Astrocyte (in vitro differentiated cells and primary cell): ENCODE measurements around the gene HOXC9. TPM values are rescaled to one million over a fixed set of nuclear protein-coding genes. Genes with fewer than 3 reads are reported as not detected.
A peak's percentile ranks its signal among the peaks of the same experiment; 100 is the strongest.

ENCODE experiments used
- DNase-seq: peaks from one replicate; pipeline ENCODE4 v3.0.0-alpha.2; 2010; ENCODE audit warnings: low read depth
- FAIRE-seq: peaks from 2 replicates; lab custom pipeline; 2011; peaks lifted over from hg19 to GRCh38; lab: Jason Lieb, UNC
- H2AFZ ChIP-seq: 2 replicates; pipeline ENCODE4 v1.6.0; 2012; ENCODE audit warnings: low read depth, low read length, inconsistent platforms
- H3K27ac ChIP-seq: 2 replicates; pipeline ENCODE4 v1.5.1; 2011; ENCODE audit warnings: low read depth, low read length, inconsistent platforms
- H3K27me3 ChIP-seq: 2 replicates; pipeline ENCODE4 v1.6.0; 2011; ENCODE audit warnings: low read length, inconsistent platforms; ENCODE audit not compliant: insufficient read depth
- H3K36me3 ChIP-seq: 2 replicates; pipeline ENCODE4 v1.5.1; 2011; ENCODE audit warnings: low read length, inconsistent platforms; ENCODE audit not compliant: insufficient read depth
- H3K4me1 ChIP-seq: 2 replicates; pipeline ENCODE4 v1.5.1; 2011; ENCODE audit warnings: low read length, inconsistent platforms; ENCODE audit not compliant: insufficient read depth
- H3K4me2 ChIP-seq: 2 replicates; pipeline ENCODE4 v1.6.0; 2012; ENCODE audit warnings: low read length, inconsistent platforms
- H3K4me3 ChIP-seq: 2 replicates; pipeline ENCODE4 v1.5.1; 2011; ENCODE audit warnings: low read depth, mild to moderate bottlenecking, low read length, inconsistent platforms; ENCODE audit not compliant: insufficient read depth
- H3K79me2 ChIP-seq: 2 replicates; pipeline ENCODE4 v1.6.0; 2012; ENCODE audit warnings: mild to moderate bottlenecking, low read length, inconsistent platforms; ENCODE audit not compliant: insufficient read depth
- H3K9ac ChIP-seq: 2 replicates; pipeline ENCODE4 v1.6.0; 2012; ENCODE audit warnings: mild to moderate bottlenecking, low read length, inconsistent platforms
- H3K9me3 ChIP-seq: 2 replicates; pipeline ENCODE4 v1.5.1; 2012; ENCODE audit warnings: low read depth, mild to moderate bottlenecking, low read length, inconsistent platforms; ENCODE audit not compliant: insufficient read depth
- H4K20me1 ChIP-seq: 2 replicates; pipeline ENCODE4 v1.6.0; 2012; ENCODE audit warnings: low read length, inconsistent platforms; ENCODE audit not compliant: insufficient read depth
- H3K27ac Mint-ChIP-seq: one replicate; pipeline ENCODE4 v1.8.0; 2021; ENCODE audit warnings: mild to moderate bottlenecking, mixed read lengths; ENCODE audit not compliant: unreplicated experiment
- H3K27me3 Mint-ChIP-seq: one replicate; pipeline ENCODE4 v1.8.0; 2021; ENCODE audit warnings: low read depth, mixed read lengths; ENCODE audit not compliant: unreplicated experiment
- H3K36me3 Mint-ChIP-seq: one replicate; pipeline ENCODE4 v1.8.0; 2021; ENCODE audit warnings: low read depth, mixed read lengths; ENCODE audit not compliant: unreplicated experiment
- H3K4me1 Mint-ChIP-seq: one replicate; pipeline ENCODE4 v1.8.0; 2021; ENCODE audit warnings: low read depth, mixed read lengths; ENCODE audit not compliant: unreplicated experiment
- H3K4me3 Mint-ChIP-seq: one replicate; pipeline ENCODE4 v1.8.0; 2021; ENCODE audit warnings: mild to moderate bottlenecking, moderate library complexity, mixed read lengths; ENCODE audit not compliant: unreplicated experiment
- H3K9me3 Mint-ChIP-seq: one replicate; pipeline ENCODE4 v1.8.0; 2021; ENCODE audit warnings: mild to moderate bottlenecking, mixed read lengths; ENCODE audit not compliant: unreplicated experiment
- CTCF ChIP-seq: IDR thresholded peaks from 2 replicates; pipeline ENCODE4 v1.5.1; 2011; ENCODE audit warnings: low read depth, mild to moderate bottlenecking, inconsistent platforms, low read length, moderate library complexity; ENCODE audit not compliant: insufficient read depth
- EZH2 ChIP-seq: IDR thresholded peaks from 2 replicates; pipeline ENCODE4 v1.6.1; 2012; ENCODE audit warnings: mild to moderate bottlenecking, low read length, inconsistent platforms; ENCODE audit not compliant: insufficient read depth
- total RNA-seq: library from RNA; stranded (reverse); gene quantifications from 2 replicates; pipeline ENCODE4 v1.2.1, GENCODE V29; 2021

Gene HOXC9
- total RNA-seq, 1 donor from 2014 or later = not detected

GRCh38 chr12:53952335-53952694, 47.6 kb upstream of the HOXC9 start:
- peaks cover 4% of the 10 kb centered on the region for H3K36me3 Mint-ChIP-seq
- H3K4me1 Mint-ChIP-seq = no peaks in the 10 kb centered on the region
- no peak overlapping the region for H3K4me3 ChIP-seq

DNA sequence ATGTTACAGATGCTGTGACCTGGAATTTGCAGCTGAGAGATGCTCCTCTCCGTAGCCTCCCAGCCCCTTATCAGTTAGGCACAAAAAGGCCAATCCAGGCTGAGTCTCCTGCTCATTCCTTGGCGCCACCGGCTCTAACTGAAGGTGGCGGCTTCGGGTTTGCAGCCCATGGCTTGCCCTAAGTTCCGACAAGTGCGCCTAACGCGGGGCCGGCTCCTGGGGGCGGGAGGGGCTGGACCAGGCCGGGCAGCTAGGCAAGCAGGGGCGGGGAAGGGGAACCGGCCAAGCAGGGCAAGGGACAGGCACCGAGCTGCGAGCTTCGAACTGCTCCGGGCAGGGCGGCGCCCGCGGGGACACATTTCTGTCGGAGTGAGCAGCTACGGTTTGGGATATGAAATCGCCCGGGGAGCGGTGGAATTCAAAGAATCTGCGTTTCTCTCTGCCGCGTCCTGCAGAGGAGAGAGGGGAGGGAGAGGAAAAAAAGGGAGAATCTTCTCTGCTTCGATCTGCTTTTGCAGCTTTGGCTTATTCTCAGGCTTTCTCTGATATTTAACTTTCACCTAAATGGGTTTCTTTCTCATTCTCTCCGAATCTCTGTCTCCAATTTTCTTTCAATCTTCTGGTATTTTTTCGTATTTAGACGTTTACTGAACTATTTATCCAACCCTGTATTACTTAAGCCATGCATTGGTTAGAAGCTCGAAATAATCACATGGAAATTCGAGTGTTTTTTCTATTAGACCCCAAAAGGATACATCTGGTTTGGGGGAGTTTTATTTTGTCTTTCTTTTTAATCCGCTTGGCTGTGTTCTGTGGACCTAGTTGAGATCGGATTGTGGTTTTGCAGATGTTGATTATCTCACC, 46.9 kb upstream of the HOXC9 start:
- no peaks in the 10 kb centered on the region for H3K36me3 ChIP-seq
- H4K20me1 ChIP-seq = peaks cover 4% of the 10 kb centered on the region
- H3K4me3 ChIP-seq = no peak overlapping the region
- peaks cover 85% of the 10 kb centered on the region for H3K27me3 Mint-ChIP-seq
- no peaks in the 10 kb centered on the region for H3K4me1 ChIP-seq
- no peak overlapping the region for H3K27ac ChIP-seq
- no peaks in the 10 kb centered on the region for H3K4me1 Mint-ChIP-seq
- no peak for FAIRE-seq
- no peak overlapping the region for H3K27ac Mint-ChIP-seq
- no peak for DNase-seq
- H3K27me3 ChIP-seq = peaks cover 92% of the 10 kb centered on the region
- H3K36me3 Mint-ChIP-seq = peaks cover 4% of the 10 kb centered on the region
- H3K4me2 ChIP-seq = no peak overlapping the region
- no peaks in the 10 kb centered on the region for H3K79me2 ChIP-seq
- no peaks in the 10 kb centered on the region for H3K9me3 ChIP-seq
- peaks cover 30% of the 10 kb centered on the region for H3K9me3 Mint-ChIP-seq
- peak overlapping the region; percentile 20 for H3K4me3 Mint-ChIP-seq
- TF ChIP-seq EZH2 (peak; percentile 12), CTCF (no peak)
- no peak overlapping the region for H3K9ac ChIP-seq
- no peak overlapping the region for H2AFZ ChIP-seq

More at GRCh38 chr12:53952335-53952694, 47.6 kb upstream of the HOXC9 start:
- H3K36me3 ChIP-seq = no peaks in the 10 kb centered on the region
- no peaks in the 10 kb centered on the region for H3K9me3 ChIP-seq
- H3K27ac ChIP-seq = no peak overlapping the region
- no peak overlapping the region for H3K4me2 ChIP-seq
- H3K4me3 Mint-ChIP-seq = no peak overlapping the region
- H3K9me3 Mint-ChIP-seq = peaks cover 30% of the 10 kb centered on the region
- no peak overlapping the region for H2AFZ ChIP-seq
- no peaks in the 10 kb centered on the region for H3K79me2 ChIP-seq
- TF ChIP-seq EZH2 (no peak), CTCF (no peak)
- FAIRE-seq = no peak
- no peak overlapping the region for H3K9ac ChIP-seq
- no peak overlapping the region for H3K27ac Mint-ChIP-seq
- H4K20me1 ChIP-seq = peaks cover 4% of the 10 kb centered on the region
- DNase-seq = no peak
- H3K27me3 Mint-ChIP-seq = peaks cover 86% of the 10 kb centered on the region
- peaks cover 93% of the 10 kb centered on the region for H3K27me3 ChIP-seq
- H3K4me1 ChIP-seq = no peaks in the 10 kb centered on the region
